Bronchial smooth muscle cell (primary cell): Measurements from ENCODE around the gene IL1A. TPM values are rescaled to one million over a fixed set of nuclear protein-coding genes. Genes with fewer than 3 reads are reported as not detected.

ENCODE experiments used
- total RNA-seq: library from RNA; depleted of rRNA; stranded (reverse); fragments of >200 nt; gene quantifications from 2 replicates; pipeline ENCODE4 v1.2.1, GENCODE V29; 2014

The IL1A gene
- 0.09 and 0.32 TPM in 2 replicates for total RNA-seq

GRCh38 chr2:112784199-112785189 is at the start of gene IL1A:
Gene IL1A, minus strand, starts transcription at chr2:112784493. Its CDS starts 723 bp downstream, at chr2:112783770.

GRCh38 chr2:112764071-112765044 is 19.9 kb downstream of the IL1A start, which contains the start of gene CKAP2L:
Gene CKAP2L, minus strand, starts transcription at chr2:112764609. Its CDS starts 11 bp downstream, at chr2:112764598.

Other genes starting within 250 kb of the IL1A start
- 6.3 and 11.1 TPM in 2 replicates for gene POLR1B, start 242.0 kb downstream of the IL1A start, total RNA-seq
- 12.3 and 24.4 TPM in 2 replicates for gene CHCHD5, start 199.9 kb downstream of the IL1A start, total RNA-seq
- gene SLC20A1, start 138.6 kb downstream of the IL1A start, total RNA-seq: 22.1 and 53.0 TPM in 2 replicates
- gene NT5DC4, start 63.5 kb downstream of the IL1A start, total RNA-seq: not detected in 2 replicates
- gene CKAP2L, start 19.9 kb downstream of the IL1A start, total RNA-seq: 0.17 and 1.3 TPM in 2 replicates
- 0.63 TPM in 1 of 2 replicates, not detected in the other for gene IL1B, start 52.3 kb upstream of the IL1A start, total RNA-seq
- gene IL37, start 126.7 kb upstream of the IL1A start, total RNA-seq: not detected in 2 replicates
- not detected in 2 replicates for gene IL36G, start 193.5 kb upstream of the IL1A start, total RNA-seq
- not detected in 2 replicates for gene IL36A, start 221.0 kb upstream of the IL1A start, total RNA-seq